ENCODE results near the gene CUEDC2.

Gene CUEDC2

DNA sequence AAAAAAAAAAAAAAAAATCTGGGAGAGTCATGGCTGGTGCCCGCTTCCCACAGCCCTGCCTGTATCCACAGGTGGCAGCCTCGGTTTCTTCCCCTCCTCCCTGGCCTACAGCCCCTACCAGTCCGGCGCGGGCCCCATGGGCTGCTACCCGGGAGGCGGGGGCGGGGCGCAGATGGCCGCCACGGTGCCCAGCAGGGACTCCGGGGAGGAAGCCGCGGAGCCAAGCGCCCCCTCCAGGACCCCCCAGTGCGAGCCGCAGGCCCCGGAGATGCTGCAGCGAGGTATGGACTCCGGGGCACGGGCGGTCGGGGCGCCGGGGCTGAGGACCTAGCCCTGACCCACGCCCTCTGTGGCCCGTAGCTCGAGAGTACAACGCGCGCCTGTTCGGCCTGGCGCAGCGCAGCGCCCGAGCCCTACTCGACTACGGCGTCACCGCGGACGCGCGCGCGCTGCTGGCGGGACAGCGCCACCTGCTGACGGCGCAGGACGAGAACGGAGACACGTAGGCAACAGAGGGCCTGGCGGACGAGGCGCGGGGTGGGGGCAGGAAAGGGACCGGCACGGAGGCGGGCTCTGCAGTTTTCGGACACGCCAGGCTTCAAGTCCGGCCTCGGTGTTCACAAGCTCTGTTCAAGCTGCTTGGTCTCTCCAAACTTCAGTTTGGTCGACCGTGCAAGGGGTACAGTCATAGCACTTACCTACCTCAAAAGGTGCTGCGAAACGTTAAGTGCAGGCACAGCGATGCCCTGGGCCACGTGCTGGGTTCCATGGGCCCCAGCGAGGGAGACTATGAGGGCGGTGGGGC, 33.0 kb downstream of the CUEDC2 start:
- peak overlapping the region; percentile 30 for H3K27ac ChIP-seq

DNA sequence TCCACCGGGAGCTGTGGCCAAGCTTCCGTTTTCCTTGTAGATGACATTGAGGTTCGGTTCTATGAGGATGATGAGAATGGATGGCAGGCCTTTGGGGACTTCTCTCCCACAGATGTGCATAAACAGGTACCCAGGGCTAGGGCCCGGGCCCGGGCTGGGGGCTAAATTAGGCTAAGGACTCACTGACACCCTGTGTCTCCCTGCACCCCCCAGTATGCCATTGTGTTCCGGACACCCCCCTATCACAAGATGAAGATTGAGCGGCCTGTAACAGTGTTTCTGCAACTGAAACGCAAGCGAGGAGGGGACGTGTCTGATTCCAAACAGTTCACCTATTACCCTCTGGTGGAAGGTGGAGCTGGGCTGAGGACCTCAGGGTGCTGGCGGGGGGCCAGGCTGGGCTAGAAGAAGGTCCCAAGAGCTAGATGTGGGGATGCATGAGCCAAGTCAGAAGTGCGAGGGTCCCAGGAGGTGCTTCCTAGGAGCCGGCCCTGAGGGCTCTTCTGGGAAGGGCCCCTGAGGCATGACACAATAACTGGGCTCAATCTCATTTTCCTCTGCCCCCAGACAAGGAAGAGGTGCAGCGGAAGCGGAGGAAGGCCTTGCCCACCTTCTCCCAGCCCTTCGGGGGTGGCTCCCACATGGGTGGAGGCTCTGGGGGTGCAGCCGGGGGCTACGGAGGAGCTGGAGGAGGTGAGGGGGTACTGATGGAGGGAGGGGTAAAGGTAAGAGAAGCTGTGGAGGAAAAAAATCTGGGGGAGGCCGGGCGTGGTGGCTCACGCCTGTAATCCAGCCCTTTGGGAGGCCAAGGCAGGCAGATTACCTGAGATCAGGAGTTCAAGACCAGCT, 34.0 kb downstream of the CUEDC2 start:
- no peak overlapping the region for H3K27ac ChIP-seq
- no peak for DNase-seq (ENCODE audit: low read depth, low spot score)

More for the DNA sequence above, 33.0 kb downstream of the CUEDC2 start:
- DNase-seq (ENCODE audit: low read depth, low spot score) = peak; percentile 26

DNA sequence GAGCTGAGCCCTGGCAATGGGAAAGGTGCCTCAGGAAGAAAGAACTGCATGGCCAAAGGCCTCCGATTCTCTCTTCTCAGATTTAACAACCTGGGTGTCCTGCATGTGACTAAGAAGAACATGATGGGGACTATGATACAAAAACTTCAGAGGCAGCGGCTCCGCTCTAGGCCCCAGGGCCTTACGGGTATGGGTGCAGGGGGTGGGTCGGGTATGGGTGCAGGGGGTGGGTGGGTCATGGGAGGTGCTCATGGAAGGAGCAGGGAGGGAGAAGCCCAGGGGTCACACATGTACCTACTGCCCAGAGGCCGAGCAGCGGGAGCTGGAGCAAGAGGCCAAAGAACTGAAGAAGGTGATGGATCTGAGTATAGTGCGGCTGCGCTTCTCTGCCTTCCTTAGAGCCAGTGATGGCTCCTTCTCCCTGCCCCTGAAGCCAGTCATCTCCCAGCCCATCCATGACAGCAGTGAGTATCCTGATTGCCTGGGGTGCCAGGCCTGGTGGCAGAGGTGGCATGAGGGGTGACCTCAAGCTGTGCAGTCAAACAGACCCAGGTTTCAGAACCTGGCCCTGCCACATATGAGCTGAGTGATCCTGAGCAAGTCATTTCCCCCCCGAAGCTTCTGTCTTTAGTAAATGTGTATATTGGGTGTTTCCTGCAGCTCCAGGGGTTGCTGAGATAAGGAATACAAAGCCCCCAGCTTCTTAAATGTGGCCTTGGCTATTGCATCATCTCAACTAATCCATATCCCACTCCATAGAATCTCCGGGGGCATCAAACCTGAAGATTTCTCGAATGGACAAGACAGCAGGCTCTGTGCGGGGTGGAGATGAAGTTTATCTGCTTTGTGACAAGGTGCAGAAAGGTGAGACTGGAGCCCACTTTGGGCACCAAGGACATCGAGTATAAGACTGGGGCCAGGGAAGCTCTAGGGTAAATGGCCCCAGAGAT, 34.9 kb downstream of the CUEDC2 start:
- DNase-seq (ENCODE audit: low read depth, low spot score) = no peak

DNA sequence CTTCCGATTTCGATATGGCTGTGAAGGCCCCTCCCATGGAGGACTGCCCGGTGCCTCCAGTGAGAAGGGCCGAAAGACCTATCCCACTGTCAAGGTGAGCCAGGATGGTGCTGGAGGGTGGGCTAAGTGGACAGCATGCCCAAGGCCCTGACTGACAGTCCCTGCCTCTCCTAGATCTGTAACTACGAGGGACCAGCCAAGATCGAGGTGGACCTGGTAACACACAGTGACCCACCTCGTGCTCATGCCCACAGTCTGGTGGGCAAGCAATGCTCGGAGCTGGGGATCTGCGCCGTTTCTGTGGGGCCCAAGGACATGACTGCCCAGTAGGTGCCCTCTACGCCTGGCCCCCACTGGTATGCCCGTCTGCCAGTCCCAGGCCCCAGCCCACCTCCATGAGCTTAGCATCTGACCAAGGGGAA, 35.6 kb downstream of the CUEDC2 start:
- no peak overlapping the region for H3K27ac ChIP-seq
- no peak for DNase-seq (ENCODE audit: low read depth, low spot score)

More for the DNA sequence above, 34.9 kb downstream of the CUEDC2 start:
- no peak overlapping the region for H3K27ac ChIP-seq

DNA sequence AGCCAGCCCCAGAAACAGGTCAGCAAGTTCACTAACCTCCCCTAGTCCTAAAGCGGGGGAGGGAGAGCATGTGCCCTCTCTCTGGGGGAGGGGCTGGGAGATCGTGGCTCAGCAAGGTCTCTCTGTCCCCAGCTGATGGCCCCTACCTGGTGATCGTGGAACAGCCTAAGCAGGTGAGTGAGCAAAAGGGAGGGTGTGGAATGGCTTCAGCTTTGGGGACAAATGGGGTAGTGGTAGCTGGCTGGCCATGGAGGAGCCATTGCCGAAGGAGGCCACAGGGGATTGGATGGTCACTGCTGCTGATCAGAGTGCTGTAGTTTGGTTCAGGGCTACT, 36.1 kb downstream of the CUEDC2 start:
- DNase-seq (ENCODE audit: low read depth, low spot score) = no peak
- H3K27ac ChIP-seq = peak overlapping the region; percentile 79

DNA sequence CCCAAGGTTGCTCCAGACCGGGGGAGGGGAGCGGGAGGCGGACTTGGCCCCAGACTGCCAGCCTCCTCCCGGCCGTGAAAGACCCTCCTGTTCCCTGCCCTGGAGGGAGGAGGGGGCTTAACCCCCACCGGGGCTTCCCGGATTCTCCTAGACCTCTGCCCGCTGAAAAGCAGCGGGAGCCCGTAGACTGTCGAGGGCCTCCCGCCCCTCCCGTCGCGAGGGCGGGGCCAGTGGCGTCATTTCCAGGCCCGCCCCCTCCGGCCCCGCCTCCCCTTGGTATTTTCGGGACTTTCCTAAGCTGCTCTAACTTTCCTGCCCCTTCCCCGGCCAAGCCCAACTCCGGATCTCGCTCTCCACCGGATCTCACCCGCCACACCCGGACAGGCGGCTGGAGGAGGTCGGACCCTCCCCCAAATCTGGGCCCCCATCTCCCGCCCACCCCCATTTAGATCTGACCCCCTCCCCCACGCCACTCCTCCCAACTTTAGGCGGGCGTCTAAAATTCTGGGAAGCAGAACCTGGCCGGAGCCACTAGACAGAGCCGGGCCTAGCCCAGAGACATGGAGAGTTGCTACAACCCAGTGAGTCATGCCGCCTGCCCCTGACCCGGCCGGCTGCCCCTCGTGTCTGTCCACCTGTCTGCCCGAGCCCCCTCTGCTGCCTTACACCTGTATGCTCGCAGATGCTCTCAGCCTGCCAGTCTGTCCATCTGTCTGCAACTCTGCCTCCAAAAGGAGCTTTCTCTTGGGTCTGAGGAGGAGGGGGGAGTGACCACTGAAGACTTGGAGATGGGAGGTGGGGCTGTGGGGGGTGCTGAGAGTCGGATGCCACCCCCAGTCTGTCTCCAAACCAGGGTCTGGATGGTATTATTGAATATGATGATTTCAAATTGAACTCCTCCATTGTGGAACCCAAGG, 36.7 kb downstream of the CUEDC2 start, which contains the start of gene NFKB2:
NFKB2 (plus strand) TSS at position 306 of the 917 bp plus-strand sequence; CDS start at position 561, 255 bp downstream.
- H3K27ac ChIP-seq = peak within 1 kb of the TSS; percentile 79
- DNase-seq (ENCODE audit: low read depth, low spot score) = peak; percentile 26

DNA sequence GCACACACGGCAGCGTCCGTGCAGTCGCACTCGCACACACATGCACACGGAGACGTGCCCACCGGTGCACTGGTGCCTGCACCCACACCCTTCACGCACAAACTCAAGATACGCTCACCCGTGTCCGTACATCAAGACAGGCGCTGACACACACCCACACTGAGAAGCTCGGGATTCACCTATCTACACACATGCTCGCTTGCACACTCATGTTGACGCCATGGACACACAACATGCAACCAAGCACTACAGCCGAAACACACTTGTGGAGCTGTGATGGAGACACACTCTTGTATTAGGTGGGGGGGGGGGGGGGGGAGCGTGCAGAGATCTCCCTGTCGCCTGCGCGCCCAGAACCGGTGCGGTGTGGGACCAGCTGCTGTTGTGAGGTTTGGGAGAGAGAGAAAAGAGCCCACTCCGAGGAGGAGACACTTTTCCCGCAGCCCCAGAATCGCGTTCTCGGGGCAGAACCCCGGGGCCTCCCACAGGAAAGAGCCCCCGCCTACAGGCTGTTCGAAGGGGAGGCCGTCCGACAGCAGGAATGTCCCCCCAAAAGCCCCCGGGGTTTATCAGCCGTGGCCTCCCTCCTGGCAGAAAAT, 37.5 kb downstream of the CUEDC2 start:
- DNase-seq (ENCODE audit: low read depth, low spot score) = peak; percentile 16
- peak overlapping the region; percentile 79 for H3K27ac ChIP-seq

DNA sequence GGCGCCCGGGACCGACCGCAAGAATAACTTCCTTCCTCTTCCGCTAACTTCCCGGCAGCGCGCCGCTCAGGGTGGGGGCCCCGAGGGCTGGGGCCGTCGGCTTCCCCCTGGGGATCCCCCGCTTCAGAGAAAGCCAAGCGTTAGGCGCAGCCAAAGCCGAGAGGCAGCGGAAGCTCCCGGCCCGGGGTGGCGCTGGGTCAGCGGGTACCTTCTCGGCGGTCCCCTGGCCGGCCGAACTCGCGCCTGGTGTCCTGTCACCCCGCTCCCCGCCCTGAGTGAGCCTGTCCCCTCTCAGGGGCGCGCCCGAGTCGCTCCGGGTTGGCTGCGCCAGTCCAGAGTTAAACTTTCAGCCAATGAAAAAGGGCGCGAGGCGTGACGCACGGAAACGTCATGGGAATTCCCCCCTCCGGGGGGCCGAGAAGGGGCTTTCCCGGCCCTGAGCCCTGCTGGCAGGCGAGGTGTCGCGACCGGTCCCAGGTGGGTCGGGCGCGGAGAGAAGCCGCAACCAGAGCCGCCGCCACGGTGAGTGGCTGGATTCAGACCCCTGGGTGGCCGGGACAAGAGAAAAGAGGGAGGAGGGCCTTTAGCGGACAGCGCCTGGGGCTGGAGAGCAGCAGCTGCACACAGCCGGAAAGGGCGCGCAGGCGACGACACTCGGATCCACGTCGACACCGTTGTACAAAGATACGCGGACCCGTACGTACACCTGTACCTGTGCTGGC, 38.1 kb downstream of the CUEDC2 start:
- peak; percentile 69 for DNase-seq (ENCODE audit: low read depth, low spot score)

DNA sequence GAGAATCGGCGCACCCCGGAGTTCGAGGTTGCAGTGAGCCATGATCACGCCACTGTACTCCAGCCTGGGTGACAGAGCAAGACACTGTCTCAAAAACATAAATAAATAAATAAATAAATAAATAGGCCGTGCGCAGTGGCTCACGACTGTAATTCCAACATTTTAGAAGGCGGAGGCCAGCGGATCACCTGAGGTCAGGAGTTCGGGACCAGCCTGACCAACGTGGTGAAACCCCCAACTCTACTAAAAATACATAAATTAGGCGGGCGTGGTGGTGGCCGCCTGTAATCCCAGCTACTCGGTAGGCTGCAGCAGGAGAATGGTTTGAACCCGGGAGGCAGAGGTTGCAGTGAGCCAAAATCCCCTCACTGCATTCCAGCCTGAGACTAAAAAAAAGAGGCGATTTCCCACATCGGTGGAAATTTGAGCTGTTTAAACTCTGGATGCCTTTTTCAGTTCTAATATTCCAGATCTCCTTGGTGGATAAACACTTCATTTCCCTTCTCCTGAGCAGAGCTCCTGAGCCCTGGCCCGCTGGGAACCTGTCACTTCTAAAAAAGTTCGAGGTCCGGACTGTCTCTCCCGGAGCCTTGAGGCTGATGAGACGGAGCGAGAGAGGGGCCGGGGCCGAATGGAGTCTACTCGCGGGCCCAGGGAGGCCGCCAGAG, 38.8 kb downstream of the CUEDC2 start:
- peak overlapping the region; percentile 79 for H3K27ac ChIP-seq
- DNase-seq (ENCODE audit: low read depth, low spot score) = no peak

More for the DNA sequence above, 38.1 kb downstream of the CUEDC2 start:
- H3K27ac ChIP-seq = peak overlapping the region; percentile 79

DNA sequence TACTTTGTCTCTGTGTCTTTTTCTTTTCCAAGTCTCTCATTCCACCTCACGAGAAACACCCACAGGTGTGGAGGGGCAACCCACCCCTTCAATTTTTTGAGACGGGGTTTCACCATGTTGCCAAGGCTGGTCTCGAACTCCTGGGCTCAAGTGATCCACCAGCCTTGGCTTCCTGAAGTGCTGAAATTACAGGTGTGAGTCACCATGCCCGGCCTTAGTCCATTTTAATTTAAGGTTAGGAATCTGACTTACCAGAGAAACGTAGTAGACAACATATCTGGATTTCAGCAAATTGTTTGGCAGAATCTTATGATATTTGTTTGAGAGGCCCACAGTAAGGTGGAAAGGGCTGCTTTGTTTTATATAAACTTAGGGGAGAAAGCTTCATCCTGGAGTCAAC, 40.1 kb downstream of the CUEDC2 start:
- DNase-seq (ENCODE audit: low read depth, low spot score) = no peak
- no peak overlapping the region for H3K27ac ChIP-seq

DNA sequence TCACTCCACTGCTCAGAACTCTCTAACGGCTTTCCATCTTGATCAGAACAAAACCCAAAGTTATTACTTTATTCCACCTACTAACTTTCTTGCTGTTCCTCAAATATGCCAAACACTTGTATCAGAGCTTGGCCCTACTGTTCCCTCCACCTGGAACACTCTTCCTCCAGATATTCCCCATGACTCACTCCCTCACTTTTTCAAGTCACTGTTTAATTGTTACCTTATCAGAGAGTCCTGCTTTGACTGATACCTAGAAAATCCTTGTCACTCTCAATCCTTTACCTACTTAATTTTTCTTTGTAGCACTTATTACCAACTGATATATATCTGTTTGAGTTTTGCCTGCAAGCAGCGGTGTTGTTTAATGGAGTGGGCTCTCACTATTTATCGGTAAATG, 42.5 kb downstream of the CUEDC2 start:
- no peak overlapping the region for H3K27ac ChIP-seq
- no peak for DNase-seq (ENCODE audit: low read depth, low spot score)

DNA sequence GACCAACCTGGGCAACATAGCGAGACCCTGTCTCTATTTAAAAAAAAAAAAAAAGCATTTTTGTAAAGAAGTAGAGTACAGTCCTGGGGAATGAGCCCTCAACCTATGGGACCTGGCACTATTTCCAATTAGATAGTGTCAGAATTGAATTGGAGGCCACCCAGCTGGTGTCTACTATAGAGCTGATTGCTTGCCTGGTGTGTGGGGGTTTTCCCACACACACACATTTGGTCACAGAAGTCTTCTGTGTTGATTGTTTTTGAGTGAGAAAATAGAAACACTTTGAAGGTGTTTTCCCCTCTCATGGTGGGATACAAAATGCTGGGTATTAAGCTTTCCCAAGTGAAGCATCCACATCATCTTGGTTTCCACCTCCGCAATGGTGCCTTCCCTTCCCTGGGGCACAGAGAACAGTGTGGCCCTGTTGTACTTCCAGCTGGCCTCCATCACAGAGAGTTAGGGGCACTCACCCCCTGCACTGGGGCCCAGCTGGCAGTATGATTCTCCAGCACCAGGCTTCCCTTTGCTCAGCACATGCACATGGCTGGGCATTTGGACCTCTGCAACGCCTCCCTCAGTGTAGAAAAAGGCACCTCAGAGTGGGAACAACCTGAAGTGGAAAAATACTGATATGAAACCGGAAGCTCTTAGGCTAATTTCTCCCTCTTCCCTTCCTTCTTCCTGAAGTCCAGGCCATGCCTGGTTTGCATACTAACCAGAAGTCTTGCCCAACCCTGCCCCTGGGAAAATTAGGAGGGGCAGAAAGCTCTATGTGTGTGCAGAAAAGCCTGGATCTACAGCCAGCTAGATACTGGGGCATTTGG, 47.6 kb downstream of the CUEDC2 start:
- DNase-seq (ENCODE audit: low read depth, low spot score) = no peak
- H3K27ac ChIP-seq = no peak overlapping the region

DNA sequence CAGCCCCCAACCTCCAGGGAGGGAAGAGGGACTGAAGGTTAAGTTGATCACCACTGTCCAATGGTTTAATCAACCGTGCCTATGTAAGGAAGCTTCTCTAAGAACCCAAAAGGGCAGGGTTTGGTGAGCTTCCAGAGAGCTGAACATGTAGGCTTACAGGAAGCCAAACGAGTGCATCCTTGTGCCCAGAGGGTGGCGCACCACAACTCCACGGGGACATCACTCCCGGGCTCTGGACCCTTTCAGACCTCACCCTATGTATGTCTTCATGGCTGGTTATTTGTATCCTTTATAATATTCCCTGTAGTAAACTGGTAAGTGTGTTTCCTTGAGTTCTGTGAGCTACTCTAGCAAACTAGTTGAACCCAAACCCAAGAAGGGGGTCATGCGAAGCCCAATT, 48.3 kb downstream of the CUEDC2 start:
- no peak overlapping the region for H3K27ac ChIP-seq
- no peak for DNase-seq (ENCODE audit: low read depth, low spot score)

DNA sequence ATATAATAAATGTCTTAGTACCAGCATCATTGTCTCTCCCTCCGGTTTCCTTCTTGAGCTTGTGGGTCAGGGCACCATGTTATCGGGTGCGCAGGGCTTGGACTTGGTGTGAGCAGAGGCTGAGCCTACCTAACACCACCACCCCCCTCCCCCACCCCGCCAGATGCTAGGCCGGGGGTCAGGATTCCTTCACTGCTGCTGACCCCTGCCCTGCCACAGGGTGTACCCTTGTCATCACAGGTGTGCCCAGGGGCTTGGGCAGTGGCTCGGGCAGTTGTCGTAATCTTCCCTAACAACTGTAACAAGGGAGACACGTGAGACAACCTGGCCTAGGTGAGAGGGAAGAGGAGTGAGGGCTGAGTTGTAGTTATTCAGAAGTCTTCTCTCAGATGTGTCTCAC, 49.5 kb downstream of the CUEDC2 start:
- H3K27ac ChIP-seq = no peak overlapping the region
- DNase-seq (ENCODE audit: low read depth, low spot score) = no peak

DNA sequence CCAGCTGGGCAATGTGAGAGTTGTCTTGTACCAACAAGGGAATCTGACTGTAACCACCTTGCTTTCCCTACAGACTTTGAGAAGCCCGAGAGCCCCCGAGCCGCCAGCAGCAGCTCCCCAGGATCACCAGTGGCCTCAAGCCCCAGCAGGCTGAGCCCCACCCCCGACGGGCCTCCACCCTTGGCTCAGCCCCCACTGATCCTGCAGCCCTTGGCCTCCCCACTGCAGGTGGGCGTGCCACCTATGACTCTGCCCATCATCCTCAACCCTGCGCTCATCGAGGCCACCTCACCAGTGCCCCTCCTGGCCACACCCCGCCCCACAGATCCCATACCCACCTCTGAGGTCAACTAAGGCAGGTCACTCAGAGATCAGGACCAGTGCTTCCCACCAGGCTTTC, 50.4 kb downstream of the CUEDC2 start:
- no peak for DNase-seq (ENCODE audit: low read depth, low spot score)
- no peak overlapping the region for H3K27ac ChIP-seq

DNA sequence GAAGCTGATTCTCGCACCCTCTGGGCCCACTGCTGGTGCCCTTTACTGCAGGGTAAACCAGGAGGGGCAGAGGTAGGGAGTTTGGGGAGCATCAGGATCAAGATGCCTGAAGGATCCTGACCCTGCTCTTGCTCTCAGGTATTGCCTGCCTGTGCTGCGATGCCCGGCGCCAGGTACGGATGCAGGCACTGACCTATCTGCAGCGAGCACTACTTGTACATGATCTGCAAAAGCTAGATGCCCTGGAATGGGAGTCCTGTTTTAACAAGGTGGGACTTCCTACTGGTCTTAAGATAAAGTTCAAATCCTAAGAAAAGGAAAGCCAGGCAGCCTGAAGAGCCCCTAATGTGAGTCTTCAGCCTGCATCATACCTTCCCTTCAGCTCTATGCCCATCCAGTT, 53.0 kb downstream of the CUEDC2 start:
- DNase-seq (ENCODE audit: low read depth, low spot score) = no peak
- H3K27ac ChIP-seq = no peak overlapping the region

DNA sequence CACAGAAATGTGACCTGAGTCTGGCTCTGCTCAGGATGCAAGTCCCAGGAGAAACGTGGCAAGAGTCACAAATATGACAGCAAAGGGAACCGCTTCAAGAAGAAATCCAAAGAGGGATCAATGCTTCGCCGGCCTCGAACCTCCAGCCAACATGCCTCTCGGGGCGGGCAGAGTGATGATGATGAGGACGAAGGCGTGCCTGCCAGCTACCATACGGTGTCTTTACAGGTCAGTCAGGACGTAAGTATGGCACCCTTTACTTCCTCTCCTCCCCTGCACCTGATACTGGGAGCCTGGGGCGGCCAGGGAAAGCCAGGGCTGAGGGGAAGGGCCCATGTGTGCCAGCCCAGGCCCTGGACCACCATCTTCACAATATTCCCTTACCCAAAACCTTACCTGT, 55.5 kb downstream of the CUEDC2 start:
- H3K27ac ChIP-seq = no peak overlapping the region
- DNase-seq (ENCODE audit: low read depth, low spot score) = no peak
